DOHH2 (cell line): ENCODE measurements around the gene ZBTB11.

ENCODE experiments used
- CTCF ChIP-seq: fragments of 200-600 bp; sonication (generic); IDR thresholded peaks from one replicate; pipeline ENCODE4 v1.5.1; 2014; ENCODE audit warnings: antibody characterized with exemption, mild to moderate bottlenecking, low read depth, low read length; ENCODE audit not compliant: poor library complexity, severe bottlenecking
- EZH2phosphoT487 ChIP-seq: fragments of 200-600 bp; sonication (generic); IDR thresholded peaks from 2 replicates; pipeline ENCODE4 v1.6.1; 2017; ENCODE audit warnings: borderline replicate concordance, mild to moderate bottlenecking, antibody characterized with exemption, low read length, moderate library complexity, mixed read lengths

- TF ChIP-seq CTCF (no peak), EZH2phosphoT487 (no peak)
Measured at GRCh38 chr3:101602731-101603130, 74.2 kb downstream of the ZBTB11 start.
